ENCODE measurements around the gene EXPH5.
A peak's percentile ranks its signal among the peaks of the same experiment; 100 is the strongest.

EXPH5 gene

DNA sequence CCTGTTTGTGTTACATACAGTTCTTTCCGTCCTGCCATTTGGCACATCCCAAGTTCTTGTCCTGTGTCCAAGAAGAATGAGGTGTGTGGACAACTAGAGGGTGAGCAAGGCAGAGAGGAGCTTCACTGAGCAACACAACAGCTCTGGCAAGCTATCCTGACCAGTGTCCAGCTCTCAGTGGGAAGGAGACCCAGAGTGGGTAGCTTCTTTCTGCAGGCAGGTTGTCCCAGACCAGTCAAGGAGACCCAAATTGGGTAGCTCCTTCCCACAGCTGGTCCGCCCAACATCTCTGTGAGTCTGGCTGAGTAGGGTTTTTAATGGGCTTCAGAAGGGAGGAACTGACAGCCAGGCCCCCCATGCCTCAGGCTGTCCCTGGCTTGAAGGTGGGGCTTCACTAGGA, 35.2 kb upstream of the EXPH5 start:
- DNase-seq (ENCODE audit: low read depth, low spot score), result no peak
- in situ Hi-C loops (cut with HindIII; ENCODE audit: low sequenced_read_pairs), result no loop called here
- no peak for TF ChIP-seq CTCF (IDR thresholded peaks at IDR 0.05; ENCODE audit: low read depth, low read length)
- H3K4me3 ChIP-seq (ENCODE audit: low read depth, low read length), result no peak overlapping the region

DNA sequence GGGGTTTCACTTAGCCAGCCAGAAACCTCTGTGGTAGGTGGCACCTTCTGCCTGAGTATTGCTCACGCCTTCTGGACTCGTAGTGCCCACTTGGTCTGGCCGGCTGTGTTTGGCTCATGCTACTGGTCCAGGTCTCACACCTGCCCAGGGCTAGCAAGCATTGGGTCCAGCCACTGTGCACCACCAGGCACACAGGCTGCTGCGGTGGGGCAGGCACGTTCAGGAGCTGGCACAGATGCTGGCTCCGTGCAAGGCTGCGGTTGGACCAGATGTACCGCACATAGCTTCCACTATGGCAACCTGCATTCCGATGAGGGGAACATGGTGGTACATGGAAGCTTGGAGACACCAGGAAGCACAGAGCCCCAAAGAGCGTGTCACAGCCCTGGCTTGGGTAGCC, 34.8 kb upstream of the EXPH5 start:
- no peak for DNase-seq (ENCODE audit: low read depth, low spot score)
- TF ChIP-seq CTCF (IDR thresholded peaks at IDR 0.05; ENCODE audit: low read depth, low read length), result no peak
- in situ Hi-C loops (cut with HindIII; ENCODE audit: low sequenced_read_pairs), result no loop called here
- H3K4me3 ChIP-seq (ENCODE audit: low read depth, low read length), result no peak overlapping the region

DNA sequence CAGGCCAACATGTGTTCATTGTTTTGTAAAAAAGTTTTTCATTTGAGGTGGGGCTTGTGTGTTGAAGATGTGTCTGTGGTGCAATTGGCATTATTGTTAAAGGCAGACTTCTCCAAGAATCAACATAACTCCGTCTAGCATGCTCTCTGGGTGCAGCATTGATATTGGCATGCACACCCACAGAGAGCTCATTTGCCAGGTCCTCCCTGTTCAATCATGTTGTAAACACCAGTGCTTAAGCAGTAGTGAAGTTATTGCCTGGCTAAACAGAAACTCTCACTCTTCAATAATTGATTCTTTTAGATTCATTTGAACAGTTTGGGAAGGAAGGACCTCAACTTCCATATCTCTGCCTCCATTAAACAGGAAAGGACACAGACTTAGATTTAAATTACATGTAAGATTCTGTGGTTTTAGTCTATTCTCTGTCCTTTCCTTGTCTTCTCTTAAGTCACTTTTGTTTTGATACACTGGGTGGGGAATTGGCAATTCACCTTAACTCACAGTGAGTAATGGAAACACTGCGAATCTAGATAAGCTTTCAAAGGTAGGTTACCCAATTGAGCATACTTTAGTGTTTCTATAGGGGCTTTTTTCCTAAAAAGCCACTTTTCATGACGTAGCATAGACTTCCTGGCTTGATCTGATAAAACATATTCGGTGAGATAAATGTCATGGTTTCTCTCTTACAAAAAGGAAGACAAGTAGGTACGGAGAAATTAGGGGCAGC, 30.8 kb upstream of the EXPH5 start:
- DNase-seq (ENCODE audit: low read depth, low spot score), result no peak
- TF ChIP-seq CTCF (IDR thresholded peaks at IDR 0.05; ENCODE audit: low read depth, low read length), result no peak
- in situ Hi-C loops (cut with HindIII; ENCODE audit: low sequenced_read_pairs), result no loop called here
- no peak overlapping the region for H3K4me3 ChIP-seq (ENCODE audit: low read depth, low read length)

DNA sequence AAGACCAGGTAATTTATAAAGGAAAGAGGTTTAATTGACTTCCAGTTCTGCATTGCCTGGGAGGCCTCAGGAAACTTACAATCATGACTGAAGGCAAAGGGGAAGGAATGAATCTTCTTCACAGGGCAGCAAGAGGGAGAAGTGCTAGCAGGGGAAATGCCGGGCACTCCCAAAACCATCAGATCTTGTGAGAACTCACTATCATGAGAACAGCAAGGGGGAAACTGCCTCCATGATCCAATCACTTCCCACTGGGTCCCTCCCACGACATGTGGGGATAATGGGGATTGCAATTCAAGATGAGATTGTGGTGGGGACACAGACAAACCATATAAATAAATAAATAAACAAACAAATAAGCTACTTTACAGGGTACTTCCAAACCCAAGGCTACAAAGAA, 28.8 kb upstream of the EXPH5 start:
- in situ Hi-C loops (cut with HindIII; ENCODE audit: low sequenced_read_pairs), result no loop called here

DNA sequence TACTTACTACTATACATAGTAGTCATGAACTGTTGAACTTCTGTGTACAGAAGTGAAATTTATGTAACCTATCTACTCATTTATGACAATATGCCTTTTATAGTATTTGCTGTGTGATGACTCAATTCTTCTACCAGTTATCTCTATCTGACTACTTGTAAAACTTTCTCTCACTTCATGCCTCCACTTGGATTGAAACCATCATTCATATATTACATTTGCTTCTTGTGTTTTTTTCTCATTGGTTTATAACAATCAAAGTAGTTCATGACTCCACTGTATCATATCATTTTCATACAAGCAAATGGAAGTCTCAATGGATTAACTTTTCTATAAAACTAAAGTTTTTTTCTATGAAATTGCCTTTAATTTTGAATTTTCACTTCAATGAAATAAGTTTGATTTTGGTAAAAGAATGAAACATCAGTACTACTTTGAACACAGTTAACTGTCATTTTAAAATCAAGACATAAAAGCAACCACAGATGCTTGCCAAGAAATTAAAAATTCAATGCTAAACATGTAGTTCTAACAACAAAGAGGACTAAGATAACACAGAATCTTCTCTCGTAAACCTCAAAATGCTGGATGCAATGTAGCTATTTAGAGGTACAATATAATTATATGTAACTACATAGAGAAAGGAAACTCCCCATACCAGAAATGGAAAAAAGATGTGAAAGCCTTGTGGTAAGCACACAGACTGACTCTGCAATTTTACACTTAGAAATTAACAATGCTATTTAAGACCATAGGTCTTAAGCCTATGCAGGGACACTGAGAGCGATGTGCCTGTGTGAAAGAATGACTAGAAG, 27.6 kb upstream of the EXPH5 start:
- no peak for TF ChIP-seq CTCF (IDR thresholded peaks at IDR 0.05; ENCODE audit: low read depth, low read length)
- in situ Hi-C loops (cut with HindIII; ENCODE audit: low sequenced_read_pairs), result no loop called here
- no peak overlapping the region for H3K4me3 ChIP-seq (ENCODE audit: low read depth, low read length)
- DNase-seq (ENCODE audit: low read depth, low spot score), result peak; percentile 7

More for the DNA sequence above, 28.8 kb upstream of the EXPH5 start:
- no peak for TF ChIP-seq CTCF (IDR thresholded peaks at IDR 0.05; ENCODE audit: low read depth, low read length)
- no peak overlapping the region for H3K4me3 ChIP-seq (ENCODE audit: low read depth, low read length)
- no peak for DNase-seq (ENCODE audit: low read depth, low spot score)

- no peak overlapping the region for H3K4me3 ChIP-seq (ENCODE audit: low read depth, low read length)
- no peak for DNase-seq (ENCODE audit: low read depth, low spot score)
Measured at GRCh38 chr11:108618529-108618928, 25.0 kb upstream of the EXPH5 start.

More at GRCh38 chr11:108618529-108618928, 25.0 kb upstream of the EXPH5 start:
- no peak for TF ChIP-seq CTCF (IDR thresholded peaks at IDR 0.05; ENCODE audit: low read depth, low read length)
- in situ Hi-C loops (cut with HindIII; ENCODE audit: low sequenced_read_pairs), result no loop called here

All from astrocyte of the spinal cord (primary cell).